Subcutaneous adipose tissue (tissue), 4 donors: ENCODE results near the gene ATP13A2. TPM values are rescaled to one million over a fixed set of nuclear protein-coding genes. Genes with fewer than 3 reads are reported as not detected.

ENCODE experiments used
- CTCF ChIP-seq: fragments of 450-650 bp; IDR thresholded peaks from one replicate; pipeline ENCODE4 v1.5.1; 2016; ENCODE audit warnings: low read depth, mild to moderate bottlenecking, control low read depth, antibody characterized with exemption, moderate library complexity
- total RNA-seq, 4 donors: library from RNA; depleted of rRNA; stranded (reverse); fragments of >200 nt; gene quantifications; one replicate each; pipeline ENCODE4 v1.1.0, GENCODE V29; 2016

The ATP13A2 gene
- total RNA-seq, 4 donors from 2014 or later: 14.8 to 33.0 (median 22.5) TPM

DNA sequence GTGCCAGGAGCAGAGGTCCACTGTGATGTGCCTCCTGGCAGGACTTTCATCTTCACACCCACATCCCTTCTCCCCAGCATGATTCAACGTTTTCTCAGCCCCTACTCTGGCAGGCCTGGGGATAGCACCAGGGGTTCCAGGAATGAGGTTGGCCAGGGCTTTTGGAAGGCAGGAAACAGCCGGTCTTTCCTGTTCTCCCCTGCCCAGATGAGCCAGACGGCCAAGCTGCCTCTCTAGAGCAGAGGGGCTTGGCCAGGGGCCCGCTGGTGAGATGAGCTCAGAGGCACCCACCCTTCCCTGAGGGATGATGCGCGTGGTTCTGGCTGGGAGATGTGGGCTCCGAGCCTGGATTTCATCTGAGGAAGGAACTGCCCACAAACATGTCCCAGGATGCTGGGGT lies 27.0 kb downstream of the ATP13A2 start:
- TF ChIP-seq CTCF: no peak

GRCh38 chr1:16983649-16984048 lies 28.1 kb downstream of the ATP13A2 start:
- TF ChIP-seq CTCF: no peak

- TF ChIP-seq CTCF: no peak
Measured at GRCh38 chr1:16982902-16983301, 28.8 kb downstream of the ATP13A2 start.

GRCh38 chr1:16981269-16981849 lies 30.4 kb downstream of the ATP13A2 start:
- TF ChIP-seq CTCF: no peak

GRCh38 chr1:16980473-16981268 lies 31.1 kb downstream of the ATP13A2 start, which contains the start of gene MFAP2:
Gene MFAP2, minus strand, starts transcription at chr1:16980620. Its CDS starts 2,347 bp downstream, at chr1:16978273.
- no peak for TF ChIP-seq CTCF

DNA sequence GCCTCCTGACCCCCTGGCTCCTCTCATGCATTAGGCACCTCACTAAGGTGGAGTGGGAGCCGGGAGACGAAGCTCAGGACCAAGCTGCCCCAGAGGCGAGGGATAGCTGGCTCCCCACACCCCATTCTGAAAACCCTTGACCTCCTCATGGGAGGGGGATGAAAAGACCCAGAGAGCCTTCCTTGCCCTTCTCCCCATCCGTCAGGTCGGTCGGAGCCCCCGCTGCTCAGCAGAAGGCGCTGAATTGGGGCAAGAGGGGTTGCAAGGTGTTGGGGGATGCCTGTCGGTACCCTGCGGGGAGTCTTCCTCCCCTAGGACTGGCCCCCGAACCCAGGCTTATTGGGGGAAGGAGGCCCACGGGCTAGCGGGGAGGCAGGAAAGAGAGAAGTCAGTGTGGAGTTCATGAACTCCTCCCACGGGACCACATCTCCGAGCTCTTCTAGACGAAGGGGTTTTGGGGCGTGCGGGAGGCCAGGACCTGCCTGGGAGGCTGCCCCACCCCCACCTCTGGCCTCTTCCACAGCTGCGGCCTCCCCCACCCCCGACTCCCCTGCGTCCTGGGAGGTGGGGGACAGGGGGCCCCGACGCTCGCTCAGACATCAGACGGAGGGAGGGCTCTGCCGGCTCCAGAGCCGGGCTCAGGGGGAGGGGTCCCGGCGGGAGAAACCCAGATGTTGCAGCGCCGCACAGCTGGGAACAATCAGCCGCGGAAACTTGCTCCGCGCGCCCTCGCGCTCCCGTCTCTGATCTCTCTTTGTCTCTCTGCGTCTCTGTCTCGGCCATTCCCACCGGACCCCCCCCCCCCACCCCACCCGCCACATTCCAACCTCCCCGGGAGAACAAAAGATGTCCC lies 32.0 kb downstream of the ATP13A2 start:
- no peak for TF ChIP-seq CTCF
